Loucy (cell line): ENCODE measurements around the gene CD72.

ENCODE experiments used
- H2AFZ ChIP-seq: fragments of 200-600 bp; sonication (generic); 2 replicates; pipeline ENCODE4 v1.6.0; 2016; ENCODE audit warnings: antibody characterized with exemption, mild to moderate bottlenecking, low read length, moderate library complexity
- H3F3A ChIP-seq: fragments of 200-600 bp; 2 replicates; pipeline ENCODE4 v1.6.0; 2016; ENCODE audit warnings: antibody characterized with exemption, low read depth, mild to moderate bottlenecking
- H3K27me3 ChIP-seq: fragments of 200-600 bp; sonication (generic); 2 replicates; pipeline ENCODE4 v1.6.1; 2014; ENCODE audit warnings: low read length, mild to moderate bottlenecking; ENCODE audit not compliant: insufficient read depth, poor library complexity, severe bottlenecking
- H3K36me3 ChIP-seq: fragments of 200-600 bp; sonication (generic); 2 replicates; pipeline ENCODE4 v1.6.1; 2016; ENCODE audit warnings: low read length; ENCODE audit not compliant: insufficient read depth
- H3K4me1 ChIP-seq: fragments of 200-600 bp; sonication (generic); 2 replicates; pipeline ENCODE4 v1.5.1; 2014; ENCODE audit warnings: low read length, mild to moderate bottlenecking; ENCODE audit not compliant: insufficient read depth, poor library complexity, severe bottlenecking
- H3K4me2 ChIP-seq: fragments of 200-600 bp; sonication (generic); 2 replicates; pipeline ENCODE4 v1.6.0; 2014; ENCODE audit warnings: antibody characterized with exemption, low read length, low read depth, mild to moderate bottlenecking; ENCODE audit not compliant: poor library complexity, severe bottlenecking
- H3K4me3 ChIP-seq: fragments of 200-600 bp; sonication (generic); 2 replicates; pipeline ENCODE4 v1.5.1; 2014; ENCODE audit warnings: low read length, mild to moderate bottlenecking, mixed read lengths; ENCODE audit not compliant: poor library complexity, severe bottlenecking
- H3K79me2 ChIP-seq: fragments of 200-600 bp; sonication (generic); 2 replicates; pipeline ENCODE4 v1.6.1; 2014; ENCODE audit warnings: low read length; ENCODE audit not compliant: insufficient read depth
- H3K9ac ChIP-seq: fragments of 200-600 bp; sonication (generic); 2 replicates; pipeline ENCODE4 v1.6.0; 2014; ENCODE audit warnings: mild to moderate bottlenecking, low read depth, low read length, moderate library complexity; ENCODE audit not compliant: poor library complexity, severe bottlenecking
- H3K9me2 ChIP-seq: fragments of 200-600 bp; sonication (generic); replicated peaks from 2 replicates; pipeline ENCODE4 v1.6.1; 2016; ENCODE audit warnings: low read depth, low read length, mixed read lengths
- H3K9me3 ChIP-seq: fragments of 200-600 bp; sonication (generic); 2 replicates; pipeline ENCODE4 v1.6.1; 2014; ENCODE audit warnings: mild to moderate bottlenecking, antibody characterized with exemption, low read length, low read depth; ENCODE audit not compliant: insufficient read depth
- H4K20me1 ChIP-seq: fragments of 200-600 bp; sonication (generic); 2 replicates; pipeline ENCODE4 v1.6.0; 2014; ENCODE audit warnings: antibody characterized with exemption, low read length, mild to moderate bottlenecking; ENCODE audit not compliant: insufficient read depth, poor library complexity, severe bottlenecking
- CTCF ChIP-seq: fragments of 200-600 bp; sonication (generic); conservative IDR thresholded peaks from 2 replicates; pipeline ENCODE4 v1.5.1; 2014; ENCODE audit warnings: mild to moderate bottlenecking, antibody characterized with exemption, low read length
- EZH2phosphoT487 ChIP-seq: fragments of 200-600 bp; IDR thresholded peaks from 2 replicates; pipeline ENCODE4 v1.6.1; 2018; ENCODE audit warnings: antibody characterized with exemption, mild to moderate bottlenecking, moderate library complexity, borderline replicate concordance

CD72 gene

DNA sequence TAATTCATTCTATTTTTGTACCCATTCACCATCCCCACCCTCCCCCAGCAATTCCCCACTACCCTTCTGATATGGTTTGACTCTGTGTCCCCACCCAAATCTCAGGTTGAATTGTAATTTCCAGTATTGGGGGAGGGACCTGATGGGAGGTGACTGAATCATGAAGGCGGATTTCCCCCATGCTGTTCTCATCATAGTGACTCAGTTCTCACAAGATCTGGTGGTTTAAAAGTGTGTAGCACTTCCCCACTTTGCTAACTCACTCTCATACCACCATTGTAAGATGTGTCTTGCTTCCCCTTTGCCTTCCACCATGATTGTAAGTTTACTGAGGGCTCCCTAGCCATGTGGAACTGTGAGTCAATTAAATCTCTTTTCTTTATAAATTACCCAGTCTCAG, 39.1 kb downstream of the CD72 start:
- no peak overlapping the region for H3K9ac ChIP-seq
- H3F3A ChIP-seq = no peaks in the 10 kb centered on the region
- no peaks in the 10 kb centered on the region for H3K27me3 ChIP-seq
- no peaks in the 10 kb centered on the region for H3K4me1 ChIP-seq
- H4K20me1 ChIP-seq = no peaks in the 10 kb centered on the region
- H3K4me3 ChIP-seq = no peak overlapping the region
- H3K79me2 ChIP-seq = no peaks in the 10 kb centered on the region
- no peaks in the 10 kb centered on the region for H3K9me2 ChIP-seq
- H3K4me2 ChIP-seq = no peak overlapping the region
- no peaks in the 10 kb centered on the region for H3K36me3 ChIP-seq
- TF ChIP-seq EZH2phosphoT487 (no peak), CTCF (no peak)
- H2AFZ ChIP-seq = no peak overlapping the region
- peaks cover 5% of the 10 kb centered on the region; the same call in 1 of the 2 replicates for H3K9me3 ChIP-seq

DNA sequence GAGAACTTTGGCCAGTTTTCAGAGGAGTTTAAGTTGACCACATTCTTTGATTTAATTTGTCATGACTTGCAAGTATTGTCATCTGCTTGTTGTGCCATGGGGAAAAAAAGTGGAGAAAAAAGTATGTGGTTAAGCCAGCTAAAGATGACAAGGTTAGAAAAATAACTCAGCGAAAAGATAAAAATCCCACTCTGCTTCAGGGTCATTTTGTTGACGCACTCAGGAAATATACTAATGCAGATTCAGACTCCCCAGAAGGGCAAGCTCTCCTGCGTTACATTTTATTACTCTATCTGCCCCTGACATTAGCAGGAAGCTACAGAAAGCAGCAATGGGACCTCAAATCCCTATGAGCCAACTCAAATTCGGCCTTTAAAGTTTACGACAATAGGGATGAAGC, 40.7 kb downstream of the CD72 start:
- no peaks in the 10 kb centered on the region for H3K79me2 ChIP-seq
- no peaks in the 10 kb centered on the region for H3K4me1 ChIP-seq
- no peaks in the 10 kb centered on the region for H3F3A ChIP-seq
- no peak overlapping the region for H3K4me2 ChIP-seq
- peaks cover 5% of the 10 kb centered on the region; the same call in 1 of the 2 replicates for H3K9me3 ChIP-seq
- H3K9me2 ChIP-seq = no peaks in the 10 kb centered on the region
- H3K4me3 ChIP-seq = no peak overlapping the region
- no peaks in the 10 kb centered on the region for H3K36me3 ChIP-seq
- no peak overlapping the region for H2AFZ ChIP-seq
- TF ChIP-seq EZH2phosphoT487 (no peak), CTCF (no peak)
- H3K9ac ChIP-seq = no peak overlapping the region
- no peaks in the 10 kb centered on the region for H3K27me3 ChIP-seq
- H4K20me1 ChIP-seq = no peaks in the 10 kb centered on the region

- H3K9me2 ChIP-seq = no peaks in the 10 kb centered on the region
- no peaks in the 10 kb centered on the region for H4K20me1 ChIP-seq
- H3K27me3 ChIP-seq = no peaks in the 10 kb centered on the region
- 0 out of 2 replicates have a peak, but pooled peaks cover 5% of the 10 kb centered on the region for H3K9me3 ChIP-seq
- no peak overlapping the region for H3K4me2 ChIP-seq
- no peak overlapping the region for H3K9ac ChIP-seq
- H3K4me3 ChIP-seq = no peak overlapping the region
- no peaks in the 10 kb centered on the region for H3K4me1 ChIP-seq
- TF ChIP-seq EZH2phosphoT487 = no peak
- no peaks in the 10 kb centered on the region for H3K36me3 ChIP-seq
- H3F3A ChIP-seq = no peaks in the 10 kb centered on the region
- no peaks in the 10 kb centered on the region for H3K79me2 ChIP-seq
- no peak overlapping the region for H2AFZ ChIP-seq
Observed at GRCh38 chr9:35575478-35575877, 42.7 kb downstream of the CD72 start.

DNA sequence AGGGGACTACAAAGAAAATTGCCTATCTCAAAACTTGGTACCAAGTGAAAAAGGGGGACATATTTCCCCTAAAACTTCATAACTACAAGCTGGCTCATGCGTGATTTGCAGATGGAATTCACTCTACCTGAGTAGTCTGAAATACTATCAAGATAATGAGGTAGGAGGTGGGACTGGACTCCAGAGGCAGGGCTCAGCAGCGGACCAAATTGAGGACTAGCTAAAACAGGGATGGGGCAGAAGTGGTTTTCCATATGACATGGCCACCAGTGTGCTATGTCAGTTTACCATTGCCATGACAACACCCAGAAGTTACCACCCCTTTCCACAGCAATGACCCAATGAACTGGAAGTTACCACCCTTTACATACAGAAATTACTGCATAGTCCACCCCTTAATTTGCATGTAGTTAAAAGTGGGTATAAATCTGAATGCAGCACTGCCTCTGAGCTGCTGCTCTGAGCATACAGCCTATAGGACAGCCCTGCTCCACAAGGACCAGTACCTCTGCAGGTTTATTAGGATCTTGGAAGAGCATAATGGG, 43.6 kb downstream of the CD72 start:
- H3K9me3 ChIP-seq = no peaks in the 10 kb centered on the region

More for the DNA sequence above, 43.6 kb downstream of the CD72 start:
- Histone ChIP-seq H3K4me2 (no peak overlapping the region), H3K27me3 (no peaks in the 10 kb centered on the region), H3F3A (no peaks in the 10 kb centered on the region), H3K36me3 (no peaks in the 10 kb centered on the region), H3K4me3 (no peak overlapping the region), H4K20me1 (no peaks in the 10 kb centered on the region), H3K9me2 (no peaks in the 10 kb centered on the region), H2AFZ (no peak overlapping the region), H3K79me2 (no peaks in the 10 kb centered on the region), H3K9ac (no peak overlapping the region), H3K4me1 (no peaks in the 10 kb centered on the region)
- no peak for TF ChIP-seq CTCF
